Esophagus muscularis mucosa (tissue), 4 donors: ENCODE data around the gene KSR1.

Experiments used
- EP300 ChIP-seq: sonication (generic); formaldehyde crosslinking; IDR thresholded peaks from one replicate; pipeline ENCODE4 v1.6.1; 2017; ENCODE audit warnings: antibody characterized with exemption
- POLR2AphosphoS5 ChIP-seq, 2 donors: sonication (generic); formaldehyde crosslinking; IDR thresholded peaks; one replicate each; pipeline ENCODE4 v1.6.1; 2017; ENCODE audit warnings: antibody characterized with exemption in 2 of 2
- TF ChIP-seq, protein P1 (sequence below), 3 experiments: fragments of 200-600 bp in 2 of 3; fragments of 450-650 bp in 1 of 3; sonication (generic) in 2 of 3; IDR thresholded peaks; one replicate each; pipeline ENCODE4 v1.5.1; 2017 to 2019; ENCODE audit warnings: antibody characterized with exemption in 3 of 3, mild to moderate bottlenecking in 2 of 3, moderate library complexity in 1 of 3

DNA sequence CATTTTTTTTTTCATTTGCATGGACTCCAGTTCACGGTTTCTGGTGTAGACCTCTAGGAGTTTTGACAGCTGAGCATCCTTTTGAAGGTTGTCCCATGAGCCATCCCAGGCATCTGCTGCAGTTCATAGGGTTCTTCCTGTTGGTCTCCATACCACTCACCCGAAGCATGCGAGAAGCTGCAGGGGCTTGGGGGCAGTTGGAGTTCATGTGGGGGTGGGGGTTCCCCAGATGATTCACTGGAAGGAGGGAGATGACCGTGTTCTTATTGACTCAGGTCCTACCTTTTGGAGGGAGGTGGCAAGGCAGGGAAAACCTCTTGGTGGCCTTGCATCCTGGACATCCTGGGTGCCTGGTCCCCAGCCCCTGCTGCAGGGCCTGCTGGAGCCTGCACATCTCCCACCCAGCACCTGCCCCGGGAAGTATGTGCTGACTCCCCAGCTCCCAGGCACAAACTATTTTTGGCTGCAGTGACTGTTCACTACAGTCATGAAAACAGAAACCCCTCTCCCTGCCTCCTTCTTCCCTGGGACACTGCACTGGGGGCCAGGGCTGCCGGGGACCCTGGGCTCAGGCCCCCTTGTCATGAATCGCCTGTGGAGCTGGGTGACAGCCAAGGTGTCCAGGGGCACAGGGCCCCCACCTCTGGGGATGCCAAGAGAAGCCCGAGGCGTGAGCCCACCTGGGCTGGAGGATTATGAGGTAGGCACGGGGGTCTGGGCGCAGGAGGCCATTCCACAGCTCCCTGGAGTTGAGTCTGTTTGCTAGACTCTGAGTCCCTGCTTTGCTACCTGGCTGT, 109.8 kb downstream of the KSR1 start:
- TF ChIP-seq, protein P1, sequence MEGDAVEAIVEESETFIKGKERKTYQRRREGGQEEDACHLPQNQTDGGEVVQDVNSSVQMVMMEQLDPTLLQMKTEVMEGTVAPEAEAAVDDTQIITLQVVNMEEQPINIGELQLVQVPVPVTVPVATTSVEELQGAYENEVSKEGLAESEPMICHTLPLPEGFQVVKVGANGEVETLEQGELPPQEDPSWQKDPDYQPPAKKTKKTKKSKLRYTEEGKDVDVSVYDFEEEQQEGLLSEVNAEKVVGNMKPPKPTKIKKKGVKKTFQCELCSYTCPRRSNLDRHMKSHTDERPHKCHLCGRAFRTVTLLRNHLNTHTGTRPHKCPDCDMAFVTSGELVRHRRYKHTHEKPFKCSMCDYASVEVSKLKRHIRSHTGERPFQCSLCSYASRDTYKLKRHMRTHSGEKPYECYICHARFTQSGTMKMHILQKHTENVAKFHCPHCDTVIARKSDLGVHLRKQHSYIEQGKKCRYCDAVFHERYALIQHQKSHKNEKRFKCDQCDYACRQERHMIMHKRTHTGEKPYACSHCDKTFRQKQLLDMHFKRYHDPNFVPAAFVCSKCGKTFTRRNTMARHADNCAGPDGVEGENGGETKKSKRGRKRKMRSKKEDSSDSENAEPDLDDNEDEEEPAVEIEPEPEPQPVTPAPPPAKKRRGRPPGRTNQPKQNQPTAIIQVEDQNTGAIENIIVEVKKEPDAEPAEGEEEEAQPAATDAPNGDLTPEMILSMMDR (IDR thresholded peaks at IDR 0.05) = no peak
- TF ChIP-seq EP300 (no peak), POLR2AphosphoS5 (IDR thresholded peaks at IDR 0.05) (no peak)
